Skeletal muscle satellite cell (primary cell): ENCODE results near the gene WDR18.

ENCODE experiments used
- H3K27me3 ChIP-seq: 2 replicates; pipeline ENCODE4 v1.7.0; 2013; ENCODE audit warnings: low read length; ENCODE audit not compliant: control insufficient read depth, insufficient read depth
- H3K36me3 ChIP-seq: 2 replicates; pipeline ENCODE4 v1.7.0; 2013; ENCODE audit warnings: mild to moderate bottlenecking, control low read depth, low read length; ENCODE audit not compliant: insufficient read depth
- H3K4me1 ChIP-seq: 2 replicates; pipeline ENCODE4 v1.7.0; 2013; ENCODE audit warnings: low read length; ENCODE audit not compliant: control insufficient read depth, insufficient read depth
- H3K4me2 ChIP-seq: 2 replicates; pipeline ENCODE4 v1.7.0; 2013; ENCODE audit warnings: mild to moderate bottlenecking, low read length
- H3K4me3 ChIP-seq: 2 replicates; pipeline ENCODE4 v1.7.0; 2013; ENCODE audit warnings: low read length
- H3K9ac ChIP-seq: 2 replicates; pipeline ENCODE4 v1.7.0; 2013; ENCODE audit warnings: mild to moderate bottlenecking, low read depth, low read length, moderate library complexity
- H3K9me3 ChIP-seq: replicated peaks from 2 replicates; pipeline ENCODE4 v1.7.0; 2013; ENCODE audit warnings: mild to moderate bottlenecking, control low read depth, low read length

The WDR18 gene

DNA sequence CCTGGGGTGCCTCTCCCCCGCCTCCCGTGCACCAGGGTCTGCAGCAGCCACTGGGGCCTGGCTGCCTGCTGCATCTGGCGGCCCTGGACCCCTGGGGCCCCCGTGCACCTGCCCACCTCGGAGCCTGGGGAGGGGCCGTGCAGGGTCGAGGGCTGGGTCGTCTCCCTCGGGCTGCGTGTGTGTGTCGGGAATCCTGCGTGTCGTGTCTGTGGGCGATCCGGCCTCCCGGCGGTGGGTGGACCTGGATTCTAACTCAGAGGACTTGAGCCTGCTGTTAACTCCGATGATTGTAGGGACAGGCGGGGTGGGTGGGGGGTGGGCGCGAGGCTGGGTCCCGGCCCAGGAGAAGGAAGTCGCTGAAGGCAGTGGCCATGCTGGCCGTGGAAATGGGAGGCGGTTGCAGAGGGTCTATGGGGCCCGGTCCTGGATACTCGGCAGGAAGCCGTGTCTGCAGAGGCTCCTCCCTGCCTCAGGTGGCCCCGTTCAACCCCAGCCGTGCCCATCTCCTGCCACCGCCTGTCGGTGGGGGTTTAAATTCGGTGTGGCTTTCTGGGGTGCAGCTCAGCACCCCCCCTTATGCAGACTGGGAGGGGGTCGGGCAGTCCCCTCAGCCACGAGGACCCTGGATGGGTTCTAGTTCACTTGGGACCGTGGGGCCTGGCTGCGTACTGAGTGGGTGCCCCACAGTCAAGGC lies 9.4 kb upstream of the WDR18 start:
- Histone ChIP-seq H3K27me3 (no peaks in the 10 kb centered on the region), H3K36me3 (peaks cover 12% of the 10 kb centered on the region), H3K4me3 (no peak overlapping the region), H3K4me1 (no peaks in the 10 kb centered on the region), H3K4me2 (no peak overlapping the region), H3K9ac (no peak overlapping the region), H3K9me3 (peaks cover 7% of the 10 kb centered on the region)

DNA sequence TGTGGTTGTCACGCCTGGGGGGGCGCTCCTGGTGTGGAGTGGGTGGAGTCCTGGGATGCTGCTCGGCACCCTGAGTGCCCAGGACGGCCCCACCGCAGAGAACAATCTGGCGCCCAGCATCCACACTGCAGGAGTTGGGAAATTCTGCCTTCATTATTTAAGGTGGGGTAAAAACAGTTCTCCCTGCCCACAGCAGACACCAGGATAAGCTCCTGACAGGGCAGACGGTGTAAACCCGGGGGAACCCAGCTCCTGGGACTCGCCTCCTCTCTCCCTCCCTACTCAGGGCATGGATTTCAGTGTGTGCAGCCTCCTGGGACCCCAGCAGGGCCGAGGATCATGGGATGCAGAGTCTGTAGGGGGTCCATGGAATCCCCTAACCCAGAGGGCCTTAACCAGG lies 7.7 kb upstream of the WDR18 start:
- Histone ChIP-seq H3K9ac (no peak overlapping the region), H3K4me1 (peaks cover 5% of the 10 kb centered on the region), H3K4me2 (no peak overlapping the region), H3K27me3 (no peaks in the 10 kb centered on the region), H3K36me3 (peaks cover 3% of the 10 kb centered on the region), H3K4me3 (no peak overlapping the region), H3K9me3 (no peaks in the 10 kb centered on the region)

DNA sequence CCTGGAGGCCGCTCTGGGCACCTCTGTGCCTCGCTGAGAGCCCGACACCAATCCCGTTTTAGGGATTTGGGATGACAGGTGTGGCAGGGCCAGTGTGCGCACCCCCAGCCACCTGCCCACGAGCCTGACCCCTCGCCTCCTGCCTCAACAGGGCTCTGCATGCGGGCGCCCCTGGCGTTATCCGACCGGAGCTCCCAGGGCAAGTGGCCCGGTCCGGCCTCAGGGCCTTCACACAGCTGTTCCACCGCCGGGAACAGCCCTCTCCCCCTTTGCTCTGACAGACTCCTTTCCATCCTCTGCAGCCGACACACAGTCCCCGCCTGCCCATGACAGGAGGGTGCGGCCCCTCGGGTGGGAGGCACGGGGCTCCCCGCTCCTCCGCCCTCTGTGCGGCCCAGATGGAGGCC lies 7.1 kb upstream of the WDR18 start:
- H3K27me3 ChIP-seq: no peaks in the 10 kb centered on the region
- no peak overlapping the region for H3K4me3 ChIP-seq
- H3K9ac ChIP-seq: no peak overlapping the region
- no peaks in the 10 kb centered on the region for H3K9me3 ChIP-seq
- H3K36me3 ChIP-seq: peaks cover 3% of the 10 kb centered on the region
- H3K4me1 ChIP-seq: peaks cover 5% of the 10 kb centered on the region
- H3K4me2 ChIP-seq: no peak overlapping the region

DNA sequence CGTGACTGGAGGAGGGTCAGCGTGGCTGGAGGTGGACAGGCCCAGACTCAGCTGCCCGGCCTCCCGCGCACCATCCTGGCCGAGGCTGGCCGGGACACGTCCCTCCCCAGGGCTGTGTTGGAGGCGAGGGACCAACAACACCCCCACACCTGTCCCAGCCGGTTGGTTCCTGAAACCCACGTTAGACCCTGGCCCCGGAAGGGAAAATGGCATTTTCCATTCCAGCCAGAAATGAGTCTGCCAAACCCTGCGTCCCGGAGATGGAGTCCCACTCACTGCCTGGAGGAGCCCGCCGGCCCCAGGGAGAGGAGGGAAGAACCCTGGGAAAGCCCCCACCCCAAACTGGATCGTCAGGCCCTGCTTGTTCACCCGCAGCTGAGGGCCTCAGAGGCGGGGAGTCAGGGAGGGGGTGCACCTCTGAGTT lies 4.8 kb upstream of the WDR18 start:
- Histone ChIP-seq H3K9me3 (no peaks in the 10 kb centered on the region), H3K36me3 (no peaks in the 10 kb centered on the region), H3K4me3 (no peak overlapping the region), H3K9ac (no peak overlapping the region), H3K4me2 (no peak overlapping the region), H3K4me1 (peaks cover 18% of the 10 kb centered on the region), H3K27me3 (no peaks in the 10 kb centered on the region)

DNA sequence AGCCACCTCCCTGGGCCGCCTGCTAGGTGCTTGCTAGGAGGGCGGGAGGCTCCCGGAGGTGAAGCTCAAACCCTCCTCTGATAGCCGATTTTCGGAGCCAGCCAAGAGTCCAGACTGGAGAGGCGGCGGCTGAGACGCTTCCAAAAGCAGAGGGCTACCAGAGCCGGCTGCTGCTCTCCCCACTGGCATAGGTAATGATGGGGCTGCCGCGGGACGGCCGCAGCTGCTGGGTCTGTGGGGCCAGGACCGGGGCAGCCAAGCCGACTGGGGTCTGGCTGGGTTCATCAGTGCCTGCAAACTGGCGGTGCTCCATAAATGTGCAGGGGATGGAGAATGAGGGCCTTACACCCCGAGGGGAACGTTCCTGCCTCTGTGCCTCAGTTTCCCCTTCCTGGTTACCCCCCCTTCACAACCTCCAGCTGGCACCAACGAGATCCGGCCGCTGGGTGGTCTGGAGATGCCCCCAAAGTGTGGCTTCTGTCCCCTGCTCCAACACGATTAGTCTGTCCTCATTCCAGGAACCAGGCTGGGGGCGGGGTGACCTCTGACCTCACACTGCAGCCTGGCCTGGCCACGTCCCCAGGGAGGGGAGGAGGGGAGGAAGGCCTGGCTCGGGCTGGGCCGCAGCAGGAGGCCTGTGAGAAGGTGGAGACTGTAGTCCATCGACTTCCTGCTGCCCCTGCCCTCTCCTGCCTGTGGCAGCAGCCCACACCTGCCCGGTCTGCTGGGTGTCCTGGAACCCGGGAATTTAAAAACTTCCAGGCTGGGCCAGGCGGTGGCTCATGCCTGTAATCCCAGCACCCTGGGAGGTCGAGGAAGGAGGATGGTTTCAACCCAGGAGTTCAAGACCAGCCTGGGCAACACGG lies 3.8 kb upstream of the WDR18 start:
- Histone ChIP-seq H3K36me3 (no peaks in the 10 kb centered on the region), H3K27me3 (no peaks in the 10 kb centered on the region), H3K4me3 (no peak overlapping the region), H3K9ac (no peak overlapping the region), H3K9me3 (no peaks in the 10 kb centered on the region), H3K4me1 (peaks cover 22% of the 10 kb centered on the region), H3K4me2 (no peak overlapping the region)

DNA sequence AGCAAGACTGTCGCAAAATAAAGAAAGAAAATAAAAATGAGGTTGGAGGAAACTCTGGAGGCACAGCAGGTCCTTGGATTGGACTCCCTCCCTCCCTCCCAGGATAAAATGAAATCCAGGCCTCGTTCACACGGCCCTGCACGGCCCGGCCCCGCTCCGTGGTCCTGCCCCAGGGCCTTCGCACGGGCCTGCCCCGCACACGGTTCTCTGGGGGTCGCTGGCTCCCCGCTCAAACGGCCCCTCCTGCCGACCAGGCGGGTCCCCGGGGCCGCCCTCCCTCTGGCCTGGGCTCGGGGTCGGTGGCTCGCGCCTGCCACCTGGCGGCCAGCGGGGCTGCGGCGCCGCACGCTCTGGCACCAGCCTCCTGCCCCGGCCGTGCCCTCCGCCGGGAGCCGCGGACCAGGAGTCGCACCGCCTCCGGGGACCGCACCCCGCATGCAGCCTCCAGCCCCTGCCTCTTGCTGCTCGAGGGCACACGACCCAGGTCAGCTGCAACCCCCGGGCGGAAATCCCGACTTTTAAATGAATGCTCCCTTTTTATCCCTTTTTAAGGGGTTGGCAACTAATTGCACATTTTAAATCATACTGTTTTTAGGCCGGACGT lies 1.5 kb upstream of the WDR18 start:
- Histone ChIP-seq H3K27me3 (no peaks in the 10 kb centered on the region), H3K9me3 (no peaks in the 10 kb centered on the region), H3K4me1 (peaks cover 22% of the 10 kb centered on the region), H3K9ac (peak overlapping the region; percentile 49), H3K4me2 (peak overlapping the region; percentile 93), H3K4me3 (peak overlapping the region; percentile 70), H3K36me3 (peaks cover 14% of the 10 kb centered on the region)

DNA sequence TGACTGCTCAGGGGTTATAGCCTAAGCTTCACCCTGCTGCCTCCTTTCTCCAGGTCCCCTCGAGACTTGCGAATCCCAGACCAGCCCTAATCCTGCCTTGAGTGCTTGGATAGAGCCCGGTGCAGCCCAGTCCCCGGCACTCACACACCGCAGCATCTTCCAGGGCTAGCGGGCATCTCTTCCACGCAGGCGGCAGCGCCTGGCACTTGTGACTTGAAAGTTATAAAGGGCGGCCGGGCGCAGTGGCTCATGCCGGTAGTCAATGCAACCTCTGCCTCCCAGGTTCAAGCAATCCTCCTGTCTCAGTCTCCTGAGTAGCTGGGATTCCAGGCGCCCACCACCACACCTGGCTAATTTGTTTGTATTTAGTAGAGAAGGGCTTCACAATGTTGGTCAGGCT lies 1.9 kb downstream of the WDR18 start:
- Histone ChIP-seq H3K4me1 (peaks cover 17% of the 10 kb centered on the region), H3K4me3 (no peak overlapping the region), H3K9me3 (no peaks in the 10 kb centered on the region), H3K9ac (no peak overlapping the region), H3K4me2 (no peak overlapping the region), H3K36me3 (peaks cover 30% of the 10 kb centered on the region), H3K27me3 (no peaks in the 10 kb centered on the region)

DNA sequence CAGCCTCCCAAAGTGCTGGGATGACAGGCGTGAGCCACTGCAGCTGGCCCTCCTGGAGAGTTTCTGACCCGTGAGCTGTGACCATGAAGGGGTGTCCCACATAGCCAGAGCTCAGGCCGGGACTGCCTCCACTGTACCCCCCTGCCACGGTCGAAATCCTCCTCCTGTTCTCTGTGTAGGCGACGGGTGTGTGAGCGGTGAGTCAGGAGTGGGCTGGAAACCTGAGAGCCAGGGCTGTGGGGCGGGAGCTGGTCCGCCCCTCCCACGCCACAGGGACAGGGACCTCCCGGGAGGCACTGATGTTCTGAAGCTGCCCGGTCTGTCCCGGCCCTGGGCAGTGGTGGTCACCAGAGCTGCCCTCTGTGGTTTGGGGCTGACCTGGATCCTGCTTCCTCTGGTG lies 3.9 kb downstream of the WDR18 start:
- Histone ChIP-seq H3K9ac (no peak overlapping the region), H3K27me3 (no peaks in the 10 kb centered on the region), H3K36me3 (peaks cover 42% of the 10 kb centered on the region), H3K4me3 (no peak overlapping the region), H3K9me3 (no peaks in the 10 kb centered on the region), H3K4me2 (peak overlapping the region; percentile 33), H3K4me1 (peaks cover 11% of the 10 kb centered on the region)

DNA sequence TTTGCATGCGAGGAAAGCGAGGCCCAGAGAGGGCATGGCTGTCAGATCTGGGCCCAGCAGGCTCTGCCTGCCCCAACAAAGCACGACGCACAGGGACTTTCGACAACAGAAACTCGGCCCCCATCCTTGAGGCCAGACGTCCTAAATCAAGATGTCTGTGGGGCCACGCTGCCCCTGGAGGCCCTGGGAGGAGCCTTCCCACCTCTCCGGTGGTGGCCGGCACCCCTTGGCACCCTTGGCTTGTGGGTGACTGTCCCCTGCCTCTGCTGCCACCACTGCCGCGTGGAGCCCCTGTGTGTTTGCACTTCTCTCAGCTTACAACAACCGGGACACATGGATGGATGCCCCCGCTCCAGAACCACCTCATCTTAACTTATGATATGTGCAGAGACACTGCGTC lies 4.4 kb downstream of the WDR18 start:
- Histone ChIP-seq H3K36me3 (peaks cover 46% of the 10 kb centered on the region), H3K4me3 (no peak overlapping the region), H3K4me1 (peaks cover 10% of the 10 kb centered on the region), H3K9me3 (no peaks in the 10 kb centered on the region), H3K27me3 (no peaks in the 10 kb centered on the region), H3K9ac (no peak overlapping the region), H3K4me2 (no peak overlapping the region)

DNA sequence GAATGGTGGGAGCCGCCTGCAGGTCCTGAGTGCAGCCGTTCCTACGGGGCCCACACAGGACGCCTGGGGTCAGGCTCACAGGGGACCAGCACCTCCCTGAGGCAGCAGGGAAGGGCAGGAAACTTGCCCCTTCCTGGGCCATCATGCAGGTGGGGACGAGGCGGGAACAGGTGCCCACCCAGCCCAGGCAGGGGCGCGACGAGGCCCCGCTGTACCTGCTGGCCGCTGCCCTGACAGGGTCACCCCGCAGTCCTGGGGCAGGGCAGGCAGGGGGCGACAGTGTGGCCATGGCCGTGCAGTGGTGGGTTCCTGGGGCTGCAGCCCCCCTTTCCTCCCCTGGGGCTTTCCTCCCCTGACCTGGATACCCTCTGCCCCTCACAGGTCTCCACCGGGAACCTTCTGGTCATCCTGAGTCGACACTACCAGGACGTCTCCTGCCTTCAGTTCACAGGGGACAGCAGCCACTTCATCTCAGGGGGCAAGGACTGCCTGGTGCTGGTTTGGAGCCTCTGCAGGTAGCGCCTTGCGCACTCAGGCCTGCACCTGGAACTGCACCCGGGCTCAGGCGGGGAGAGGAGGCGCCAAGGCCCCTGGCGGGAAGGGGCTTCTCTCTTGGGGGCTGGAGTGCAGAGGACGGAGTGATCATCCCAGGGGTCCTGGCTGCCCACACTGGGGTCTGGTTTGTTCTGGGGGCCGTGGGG lies 5.4 kb downstream of the WDR18 start:
- H3K9me3 ChIP-seq: no peaks in the 10 kb centered on the region
- H3K9ac ChIP-seq: no peak overlapping the region
- H3K4me2 ChIP-seq: no peak overlapping the region
- H3K4me1 ChIP-seq: peaks cover 4% of the 10 kb centered on the region
- H3K4me3 ChIP-seq: no peak overlapping the region
- H3K27me3 ChIP-seq: no peaks in the 10 kb centered on the region
- H3K36me3 ChIP-seq: peaks cover 46% of the 10 kb centered on the region

DNA sequence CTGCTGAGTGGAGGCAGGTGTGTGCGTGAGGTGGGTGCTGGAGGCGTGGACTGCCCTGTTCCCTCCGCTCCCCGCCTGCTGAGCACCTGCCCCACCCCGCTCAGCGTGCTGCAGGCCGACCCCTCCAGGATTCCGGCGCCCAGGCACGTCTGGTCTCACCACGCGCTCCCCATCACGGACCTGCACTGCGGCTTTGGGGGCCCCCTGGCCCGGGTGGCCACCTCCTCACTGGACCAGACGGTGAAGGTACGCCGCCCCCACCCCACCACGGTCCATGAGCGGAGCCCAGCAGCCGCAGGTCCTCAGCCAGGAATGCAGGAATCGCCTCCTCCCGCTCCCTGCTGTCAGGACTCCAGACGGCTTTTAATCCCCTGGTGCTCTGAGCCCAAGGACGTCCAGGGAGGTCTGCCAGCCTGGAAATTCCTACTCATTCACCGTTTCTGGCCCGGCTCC lies 6.0 kb downstream of the WDR18 start:
- peaks cover 46% of the 10 kb centered on the region for H3K36me3 ChIP-seq

More for the DNA sequence above, 6.0 kb downstream of the WDR18 start:
- Histone ChIP-seq H3K4me3 (no peak overlapping the region), H3K27me3 (peaks cover under 1% of the 10 kb centered on the region), H3K9ac (no peak overlapping the region), H3K9me3 (no peaks in the 10 kb centered on the region), H3K4me2 (no peak overlapping the region), H3K4me1 (peaks cover 2% of the 10 kb centered on the region)
